Keratinocyte (primary cell): ENCODE data around the gene PRR14L.

Source experiments
- EZH2 ChIP-seq: IDR thresholded peaks from one replicate; pipeline ENCODE4 v1.6.1; 2012; ENCODE audit warnings: inconsistent platforms, mild to moderate bottlenecking, low read length, moderate library complexity
- TF ChIP-seq, protein P1 (sequence below), 3 experiments: IDR thresholded peaks in 1 of 3; conservative IDR thresholded peaks in 1 of 3; optimal IDR thresholded peaks in 1 of 3; 2 replicates in 2 of 3; 3 replicates in 1 of 3; pipeline versions ENCODE3 to v1.5.1; 2011; ENCODE audit warnings: low read length in 3 of 3, mild to moderate bottlenecking in 3 of 3, moderate library complexity in 2 of 3, control low read depth in 1 of 3, inconsistent platforms in 1 of 3; ENCODE audit not compliant: insufficient read depth in 2 of 3; ENCODE audit errors: extremely low read depth in 1 of 3

- TF ChIP-seq, protein P1, sequence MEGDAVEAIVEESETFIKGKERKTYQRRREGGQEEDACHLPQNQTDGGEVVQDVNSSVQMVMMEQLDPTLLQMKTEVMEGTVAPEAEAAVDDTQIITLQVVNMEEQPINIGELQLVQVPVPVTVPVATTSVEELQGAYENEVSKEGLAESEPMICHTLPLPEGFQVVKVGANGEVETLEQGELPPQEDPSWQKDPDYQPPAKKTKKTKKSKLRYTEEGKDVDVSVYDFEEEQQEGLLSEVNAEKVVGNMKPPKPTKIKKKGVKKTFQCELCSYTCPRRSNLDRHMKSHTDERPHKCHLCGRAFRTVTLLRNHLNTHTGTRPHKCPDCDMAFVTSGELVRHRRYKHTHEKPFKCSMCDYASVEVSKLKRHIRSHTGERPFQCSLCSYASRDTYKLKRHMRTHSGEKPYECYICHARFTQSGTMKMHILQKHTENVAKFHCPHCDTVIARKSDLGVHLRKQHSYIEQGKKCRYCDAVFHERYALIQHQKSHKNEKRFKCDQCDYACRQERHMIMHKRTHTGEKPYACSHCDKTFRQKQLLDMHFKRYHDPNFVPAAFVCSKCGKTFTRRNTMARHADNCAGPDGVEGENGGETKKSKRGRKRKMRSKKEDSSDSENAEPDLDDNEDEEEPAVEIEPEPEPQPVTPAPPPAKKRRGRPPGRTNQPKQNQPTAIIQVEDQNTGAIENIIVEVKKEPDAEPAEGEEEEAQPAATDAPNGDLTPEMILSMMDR (optimal IDR thresholded peaks at IDR 0.05 in 1 of 3, IDR thresholded peaks at IDR 0.05 in 1 of 3, conservative IDR thresholded peaks at IDR 0.05 in 1 of 3; ENCODE audit: extremely low read depth in 1 of 3, insufficient read depth in 2 of 3, low read length in 3 of 3), result no peak
- no peak for TF ChIP-seq EZH2
Measured at GRCh38 chr22:31654408-31654807, 95.5 kb downstream of the PRR14L start.
